GM10248 (cell line): ENCODE measurements around the gene TIMM8A.

Experiments
- CTCF ChIA-PET: fragments of 300-600 bp; sonication (Branson Sonifier 250); formaldehyde crosslinking; extraction: SDS; loops from one replicate; lab custom pipeline; 2021; ENCODE audit warnings: antibody characterized with exemption; lab: Yijun Ruan, JAX
- POLR2A ChIA-PET: fragments of 350-650 bp; sonication (Branson Sonifier 250); formaldehyde crosslinking; extraction: SDS; loops from one replicate; lab custom pipeline; 2020; ENCODE audit warnings: antibody characterized with exemption; lab: Yijun Ruan, JAX
- DNase-seq: peaks from one replicate; pipeline ENCODE4 v3.0.0; 2012; ENCODE audit errors: extremely low spot score
- TF ChIP-seq, protein P1 (sequence below): IDR thresholded peaks from 2 replicates; pipeline ENCODE4 v1.5.1; 2012; ENCODE audit warnings: mild to moderate bottlenecking, low read depth; ENCODE audit errors: extremely low read depth, missing control alignments, control extremely low read depth

The TIMM8A gene, protein sequence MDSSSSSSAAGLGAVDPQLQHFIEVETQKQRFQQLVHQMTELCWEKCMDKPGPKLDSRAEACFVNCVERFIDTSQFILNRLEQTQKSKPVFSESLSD

DNA sequence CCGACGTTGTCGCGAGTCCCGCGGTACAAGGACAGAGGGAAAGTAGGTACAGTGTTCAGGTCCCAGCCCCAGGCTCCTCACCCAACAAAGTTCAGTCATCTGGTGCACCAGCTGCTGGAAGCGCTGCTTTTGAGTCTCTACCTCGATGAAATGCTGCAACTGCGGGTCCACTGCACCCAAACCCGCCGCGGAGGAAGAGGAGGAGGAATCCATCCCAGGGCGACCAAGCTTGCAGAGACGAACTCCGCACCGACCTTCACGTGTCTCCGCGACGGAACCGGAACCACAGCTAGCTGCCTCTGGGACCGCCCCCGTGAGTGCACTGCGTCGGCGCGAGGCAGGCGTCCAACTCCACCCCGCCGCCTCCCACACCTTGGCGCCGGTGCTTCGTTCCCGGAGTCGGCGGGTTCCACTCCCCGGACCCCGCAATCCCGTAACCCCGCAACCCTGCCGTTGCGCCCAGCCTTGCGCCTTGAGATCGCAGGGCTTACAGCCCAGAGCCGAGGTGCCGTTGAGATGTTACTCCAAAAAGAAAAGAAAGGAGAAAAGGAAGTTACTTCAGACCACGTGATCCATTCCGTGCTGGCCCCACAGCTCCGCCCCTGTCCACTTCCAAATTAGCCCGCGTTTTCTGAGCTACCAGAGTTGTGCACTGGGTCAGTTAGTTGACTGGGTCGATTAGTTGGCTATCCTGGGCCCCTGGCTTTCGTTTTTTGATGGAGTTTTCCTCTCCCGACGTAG is at the start of gene TIMM8A:
Gene TIMM8A (minus strand): TSS at position 291 of the 741 bp plus-strand sequence. CDS start 78 bp downstream, at position 213.
- TF ChIP-seq, protein P1, sequence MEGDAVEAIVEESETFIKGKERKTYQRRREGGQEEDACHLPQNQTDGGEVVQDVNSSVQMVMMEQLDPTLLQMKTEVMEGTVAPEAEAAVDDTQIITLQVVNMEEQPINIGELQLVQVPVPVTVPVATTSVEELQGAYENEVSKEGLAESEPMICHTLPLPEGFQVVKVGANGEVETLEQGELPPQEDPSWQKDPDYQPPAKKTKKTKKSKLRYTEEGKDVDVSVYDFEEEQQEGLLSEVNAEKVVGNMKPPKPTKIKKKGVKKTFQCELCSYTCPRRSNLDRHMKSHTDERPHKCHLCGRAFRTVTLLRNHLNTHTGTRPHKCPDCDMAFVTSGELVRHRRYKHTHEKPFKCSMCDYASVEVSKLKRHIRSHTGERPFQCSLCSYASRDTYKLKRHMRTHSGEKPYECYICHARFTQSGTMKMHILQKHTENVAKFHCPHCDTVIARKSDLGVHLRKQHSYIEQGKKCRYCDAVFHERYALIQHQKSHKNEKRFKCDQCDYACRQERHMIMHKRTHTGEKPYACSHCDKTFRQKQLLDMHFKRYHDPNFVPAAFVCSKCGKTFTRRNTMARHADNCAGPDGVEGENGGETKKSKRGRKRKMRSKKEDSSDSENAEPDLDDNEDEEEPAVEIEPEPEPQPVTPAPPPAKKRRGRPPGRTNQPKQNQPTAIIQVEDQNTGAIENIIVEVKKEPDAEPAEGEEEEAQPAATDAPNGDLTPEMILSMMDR: no peak
- ChIA-PET POLR2A (interaction anchor here (0.6 to 1.0 kb wide), 2 partner anchors 36 to 282 kb away, joined by 3 to 6 read pairs; no protein-coding TSS in a partner anchor), CTCF (interaction anchor here (1.3 to 1.6 kb wide), 3 partner anchors 17 to 43 kb away, joined by 3 to 5 read pairs (median 4); partner anchors contain the start of genes BTK and RPL36A)
- peak; percentile 86 for DNase-seq

DNA sequence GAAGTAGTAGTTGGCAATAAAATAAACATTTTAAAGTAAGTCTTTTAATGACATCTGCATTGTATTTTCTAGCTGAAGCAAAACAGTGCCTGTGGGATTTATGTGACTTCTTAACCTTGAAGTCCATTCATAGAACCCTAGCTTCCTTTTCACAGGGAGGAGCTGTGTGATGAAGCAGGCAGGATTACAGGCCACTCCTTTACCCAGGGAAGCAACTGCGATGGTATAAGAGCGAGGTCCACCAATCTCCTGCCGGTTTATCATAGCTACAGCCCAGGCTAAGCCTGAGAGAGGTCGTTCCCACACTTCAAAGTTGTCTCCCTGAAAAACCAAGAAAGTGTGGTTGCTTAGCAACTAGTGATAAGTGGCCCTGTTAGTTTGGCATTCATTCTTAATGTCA is 49.2 kb upstream of the TIMM8A start:
- TF ChIP-seq, protein P1: no peak
- no peak for DNase-seq
- ChIA-PET CTCF (interaction anchor here (1.0 to 2.3 kb wide), 2 partner anchors 12 to 17 kb away, joined by 4 to 8 read pairs; partner anchors contain the start of gene BTK), POLR2A (no interaction called here)

DNA sequence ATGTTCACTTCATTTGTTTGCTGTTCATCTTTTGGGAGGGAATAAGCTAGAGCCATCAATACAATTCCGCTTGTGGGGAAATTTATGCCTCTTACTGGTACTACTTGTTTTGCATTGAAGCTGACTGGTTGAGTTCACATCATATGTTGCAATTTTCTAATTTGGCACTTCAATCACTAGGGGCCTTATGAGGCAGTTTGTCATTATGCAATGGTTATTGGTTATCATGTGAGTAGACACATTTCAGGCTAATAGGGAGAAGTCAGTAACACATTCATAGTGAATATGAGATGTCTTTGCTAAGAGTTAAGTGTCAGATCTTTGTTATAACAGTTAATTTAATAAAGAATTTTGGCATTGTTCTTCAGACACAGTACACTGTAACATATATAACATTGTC is 47.2 kb upstream of the TIMM8A start:
- no peak for DNase-seq
- POLR2A ChIA-PET: no interaction called here
- TF ChIP-seq, protein P1: no peak
- CTCF ChIA-PET: interaction anchor here (1.6 kb wide), 1 partner anchor 21 kb away, joined by 3 read pairs; no protein-coding TSS in a partner anchor

DNA sequence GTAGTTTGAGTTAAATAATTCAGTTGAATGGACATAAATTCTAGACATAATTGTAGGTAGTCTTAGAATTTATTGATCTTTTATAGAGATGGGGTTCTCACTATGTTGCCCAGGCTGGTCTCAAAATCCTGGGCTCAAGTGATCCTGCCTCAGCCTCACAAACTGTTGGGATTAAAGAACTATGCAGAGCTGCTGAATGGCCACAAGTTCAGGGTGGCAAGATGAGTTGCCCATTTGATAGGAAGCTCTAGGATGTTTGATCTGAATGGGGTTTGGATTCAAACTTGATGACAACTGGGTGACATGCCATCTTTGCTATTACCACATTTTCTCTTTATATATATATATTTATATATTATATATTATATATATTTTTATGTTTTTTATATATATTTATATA is 45.8 kb upstream of the TIMM8A start:
- TF ChIP-seq, protein P1: no peak

DNA sequence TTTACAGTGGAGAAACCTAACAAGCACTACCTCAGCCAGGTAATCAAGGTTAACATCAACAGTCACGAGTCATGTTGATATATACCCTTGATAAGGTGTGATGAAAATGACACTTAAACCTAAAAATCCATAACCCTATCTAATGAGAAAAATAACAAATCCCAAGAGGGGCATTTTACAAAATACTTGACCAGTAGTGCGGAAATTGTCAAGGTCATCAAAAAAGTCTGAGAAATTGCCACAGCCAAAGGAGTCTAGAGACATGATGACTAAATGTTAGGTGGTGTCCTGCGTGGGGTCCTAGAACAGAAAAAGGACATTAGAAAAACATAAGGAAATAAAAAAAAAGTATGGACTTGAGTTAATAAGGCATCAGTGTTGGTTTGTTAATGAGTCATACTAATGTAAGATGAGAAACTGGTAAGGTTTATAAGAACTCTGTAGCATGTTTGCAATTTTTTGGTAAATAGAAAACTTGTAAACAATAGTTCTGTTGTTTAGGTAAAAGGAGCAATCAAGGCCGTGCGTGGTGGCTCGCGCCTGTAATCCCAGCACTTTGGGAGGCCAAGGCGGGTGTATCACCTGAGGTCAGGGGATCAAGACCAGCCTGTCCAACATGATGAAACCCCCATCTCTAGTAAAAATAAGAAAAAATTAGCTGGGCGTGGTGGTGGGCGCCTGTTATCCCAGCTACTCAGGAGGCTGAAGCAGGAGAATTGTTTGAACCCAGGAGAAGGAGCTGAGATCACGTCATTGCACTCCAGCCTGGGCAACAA is 45.2 kb upstream of the TIMM8A start:
- ChIA-PET CTCF (no interaction called here), POLR2A (interaction anchor here (0.8 kb wide), 1 partner anchor 10 kb away, joined by 4 read pairs; no protein-coding TSS in a partner anchor)
- no peak for DNase-seq
- TF ChIP-seq, protein P1: no peak

More for the DNA sequence above, 45.8 kb upstream of the TIMM8A start:
- POLR2A ChIA-PET: interaction anchor here (0.8 kb wide), 1 partner anchor 11 kb away, joined by 4 read pairs; no protein-coding TSS in a partner anchor
- CTCF ChIA-PET: no interaction called here
- no peak for DNase-seq

DNA sequence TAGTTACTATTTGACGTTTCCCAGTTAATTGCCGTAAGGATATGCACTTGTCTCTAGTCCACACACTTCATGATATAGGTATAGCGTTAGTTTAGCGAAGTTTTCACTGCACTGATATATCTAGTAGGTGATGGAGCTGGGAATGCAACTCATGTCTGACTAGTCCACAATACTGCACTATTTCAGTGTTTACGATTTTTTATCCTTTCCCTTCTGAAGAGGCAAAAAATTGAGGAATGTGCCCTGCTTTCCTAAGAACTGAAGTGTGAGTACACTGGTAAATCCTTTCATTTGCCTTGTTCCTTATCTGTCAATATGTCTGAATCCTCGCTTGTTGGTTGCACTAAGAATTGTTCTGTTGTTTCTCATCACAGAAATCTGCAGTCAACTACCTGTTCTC is 43.3 kb upstream of the TIMM8A start:
- ChIA-PET CTCF (interaction anchor here (1.1 to 1.7 kb wide), 3 partner anchors 10 to 42 kb away, joined by 3 to 6 read pairs (median 3); no protein-coding TSS in a partner anchor), POLR2A (no interaction called here)
- DNase-seq: no peak
- TF ChIP-seq, protein P1: no peak
